H1 (cell line): ENCODE measurements around the gene AKT1. TPM values are rescaled to one million over a fixed set of nuclear protein-coding genes. Genes with fewer than 3 reads are reported as not detected.

Experiments
- ATF2 ChIP-seq: IDR thresholded peaks from 2 replicates; pipeline ENCODE4 v1.6.1; 2012; ENCODE audit warnings: low read length, inconsistent platforms
- BRCA1 ChIP-seq: IDR thresholded peaks from 2 replicates; pipeline ENCODE4 v1.6.1; 2012; ENCODE audit warnings: low read depth, low read length, improper control_type of control experiment
- CBX5 ChIP-seq: fragments of 300-800, 300-1000 bp; sonication (generic); IDR thresholded peaks from 2 replicates; pipeline ENCODE4 v1.7.1; 2016; ENCODE audit warnings: antibody characterized with exemption, low read length, low read depth
- CBX8 ChIP-seq: fragments of 300-800, 300-1000 bp; sonication (generic); IDR thresholded peaks from 2 replicates; pipeline ENCODE4 v1.7.1; 2016; ENCODE audit warnings: low read depth, low read length, borderline replicate concordance
- CHD2 ChIP-seq: IDR thresholded peaks from 2 replicates; pipeline ENCODE4 v1.6.1; 2012; ENCODE audit warnings: low read length, improper control_type of control experiment
- CREB1 ChIP-seq: IDR thresholded peaks from 2 replicates; pipeline ENCODE4 v1.6.1; 2012; ENCODE audit warnings: inconsistent platforms
- CTBP2 ChIP-seq: IDR thresholded peaks from 2 replicates; pipeline ENCODE4 v1.7.0; 2011; ENCODE audit warnings: borderline replicate concordance, mild to moderate bottlenecking, moderate library complexity, mixed read lengths, low read length; ENCODE audit not compliant: insufficient read depth, insufficient read length
- E2F6 ChIP-seq: IDR thresholded peaks from 2 replicates; pipeline ENCODE4 v1.6.1; 2012; ENCODE audit warnings: inconsistent platforms
- EP300 ChIP-seq, 2 experiments: IDR thresholded peaks; 1 replicate in 1 of 2; 2 replicates in 1 of 2; pipeline ENCODE4 v1.6.1; 2011 to 2012; ENCODE audit warnings: low read depth in 2 of 2, low read length in 2 of 2, mild to moderate bottlenecking in 2 of 2, borderline replicate concordance in 1 of 2, inconsistent platforms in 1 of 2, moderate library complexity in 1 of 2
- EZH2 ChIP-seq: fragments of 200-600 bp; sonication (generic); IDR thresholded peaks from 2 replicates; pipeline ENCODE4 v1.7.1; 2012; ENCODE audit warnings: low read depth, mild to moderate bottlenecking, moderate library complexity, low read length, inconsistent platforms; ENCODE audit not compliant: severe bottlenecking
- FOSL1 ChIP-seq: IDR thresholded peaks from 2 replicates; pipeline ENCODE4 v1.6.1; 2011; ENCODE audit warnings: mild to moderate bottlenecking, low read depth, low read length, moderate library complexity; ENCODE audit not compliant: insufficient read depth
- GTF2F1 ChIP-seq: IDR thresholded peaks from 2 replicates; pipeline ENCODE4 v1.6.1; 2012; ENCODE audit warnings: low read depth, low read length, improper control_type of control experiment, borderline replicate concordance
- KDM1A ChIP-seq: fragments of 200-600, 300-600 bp; sonication (generic); IDR thresholded peaks from 2 replicates; pipeline ENCODE4 v1.7.1; 2016; ENCODE audit warnings: mild to moderate bottlenecking, low read length, borderline replicate concordance
- NRF1 ChIP-seq: IDR thresholded peaks from 2 replicates; pipeline ENCODE4 v1.6.1; 2011; ENCODE audit warnings: mild to moderate bottlenecking, low read depth, low read length, improper control_type of control experiment
- POLR2A ChIP-seq, 2 experiments: IDR thresholded peaks; 1 replicate in 1 of 2; 2 replicates in 1 of 2; pipeline ENCODE4 v1.6.1; 2011; ENCODE audit warnings: low read depth in 2 of 2, low read length in 2 of 2, mild to moderate bottlenecking in 2 of 2; ENCODE audit errors: control extremely low read depth in 1 of 2
- POLR2AphosphoS5 ChIP-seq: IDR thresholded peaks from 2 replicates; pipeline ENCODE4 v1.6.1; 2011; ENCODE audit warnings: low read depth, low read length
- RBBP5 ChIP-seq: IDR thresholded peaks from 2 replicates; pipeline ENCODE4 v1.7.1; 2012; ENCODE audit warnings: low read depth, mild to moderate bottlenecking, inconsistent platforms, low read length, moderate library complexity, borderline replicate concordance
- RFX5 ChIP-seq: IDR thresholded peaks from 2 replicates; pipeline ENCODE4 v1.6.1; 2011; ENCODE audit warnings: low read depth, low read length, improper control_type of control experiment, borderline replicate concordance
- SP2 ChIP-seq: IDR thresholded peaks from 2 replicates; pipeline ENCODE4 v1.6.1; 2012; ENCODE audit warnings: mild to moderate bottlenecking, low read length, inconsistent platforms
- SP4 ChIP-seq: IDR thresholded peaks from 2 replicates; pipeline ENCODE4 v1.6.1; 2012; ENCODE audit warnings: low read length, inconsistent platforms
- USF2 ChIP-seq: IDR thresholded peaks from 2 replicates; pipeline ENCODE4 v1.6.1; 2011; ENCODE audit warnings: low read length, improper control_type of control experiment
- polyA plus RNA-seq, 7 experiments: library from polyadenylated mRNA; depleted of rRNA in 3 of 7; stranded (reverse) in 5 of 7; unstranded in 2 of 7; fragments of >200 nt in 5 of 7; fragments of 200-250 nt in 2 of 7; gene quantifications; 1 replicate in 5 of 7; 2 replicates in 1 of 7; 4 replicates in 1 of 7; pipeline versions ENCODE4 v1.2.1 to v1.2.3, GENCODE V29; 2011 to 2013; ENCODE audit warnings: missing spikeins in 2 of 7, mixed read lengths in 2 of 7
- total RNA-seq: library from RNA; stranded (reverse); fragmentation: NEBNext Ultra II Directional; extraction: Animal tissue kit (Norgen Biotek cat#: 25700); gene quantifications from 2 replicates; pipeline ENCODE4 v1.2.1, GENCODE V29; 2021

AKT1 gene
- total and polyA plus RNA-seq, 2 of the 8 experiments (the other 6 are each of a cell fraction or from before 2014, with no cell fraction given) = 68.1 to 71.5 TPM

- TF ChIP-seq CHD2 = no peak
- 0 out of 2 replicates have a peak, but pooled peaks have one; percentile 39 for TF ChIP-seq SP4
- no peak for TF ChIP-seq EZH2
- 0 out of 2 replicates have a peak, but pooled peaks have one; percentile 36 for TF ChIP-seq ATF2
- TF ChIP-seq GTF2F1 = no peak
- TF ChIP-seq KDM1A = peak; percentile 85; the same call in 1 of the 2 replicates
- no peak for TF ChIP-seq E2F6
- no peak for TF ChIP-seq USF2
- TF ChIP-seq CBX8 = no peak
- no peak for TF ChIP-seq NRF1
- 0 out of 2 replicates have a peak, but pooled peaks have one; percentile 16 for TF ChIP-seq CREB1
- 0 out of 3 replicates have a peak, but pooled peaks of 1 of the 2 experiments have one; percentile 58 for TF ChIP-seq POLR2A (IDR thresholded peaks at IDR 0.05; ENCODE audit: control extremely low read depth in 1 of 2, low read depth in 2 of 2, low read length in 2 of 2)
- no peak for TF ChIP-seq RFX5
- TF ChIP-seq BRCA1 = no peak
- no peak for TF ChIP-seq CBX5
- no peak for TF ChIP-seq SP2
- no peak for TF ChIP-seq CTBP2
- no peak for TF ChIP-seq EP300 (IDR thresholded peaks at IDR 0.05; ENCODE audit: borderline replicate concordance in 1 of 2, low read depth in 2 of 2, low read length in 2 of 2)
- no peak; the same call in 1 of the 2 replicates for TF ChIP-seq POLR2AphosphoS5
- 0 out of 2 replicates have a peak, but pooled peaks have one; percentile 56 for TF ChIP-seq RBBP5
- no peak for TF ChIP-seq FOSL1
These were observed 71.7 kb downstream of the AKT1 start, which contains the start of gene ADSS1 (continued) for GRCh38 chr14:104723651-104724406.
